Mesothelial cell of epicardium (in vitro differentiated cells): ENCODE data around the gene DNAJC16. TPM values are rescaled to one million over a fixed set of nuclear protein-coding genes. Genes with fewer than 3 reads are reported as not detected.

Experiments used
- DNase-seq, 2 experiments: peaks; one replicate each; pipeline ENCODE4 v3.0.0; 2021; ENCODE audit warnings: low spot score in 2 of 2; ENCODE audit not compliant: unreplicated experiment in 2 of 2
- H3K27ac Mint-ChIP-seq: 2 replicates; pipeline ENCODE4 v1.8.0; 2021; ENCODE audit warnings: mixed read lengths
- H3K27me3 Mint-ChIP-seq: 2 replicates; pipeline ENCODE4 v1.8.0; 2021; ENCODE audit warnings: low read depth, mixed read lengths
- H3K36me3 Mint-ChIP-seq: 2 replicates; pipeline ENCODE4 v1.8.0; 2021; ENCODE audit warnings: mixed read lengths
- H3K4me1 Mint-ChIP-seq: 2 replicates; pipeline ENCODE4 v1.8.0; 2021; ENCODE audit warnings: mixed read lengths
- H3K4me3 Mint-ChIP-seq: 2 replicates; pipeline ENCODE4 v1.8.0; 2021; ENCODE audit warnings: mild to moderate bottlenecking, moderate library complexity, mixed read lengths
- H3K9me3 Mint-ChIP-seq: 2 replicates; pipeline ENCODE4 v1.8.0; 2021; ENCODE audit warnings: mixed read lengths
- total RNA-seq: library from RNA; stranded (reverse); gene quantifications from 3 replicates; pipeline ENCODE4 v1.2.1, GENCODE V29; 2021
- TF ChIP-seq, protein P1 (sequence below): fragments of 200-600 bp; sonication (generic); IDR thresholded peaks from one replicate; pipeline ENCODE4 v1.5.0; 2021; ENCODE audit warnings: antibody characterized with exemption; ENCODE audit not compliant: unreplicated experiment

The DNAJC16 gene
- total RNA-seq, 1 donor from 2014 or later = 24.7 TPM

DNA sequence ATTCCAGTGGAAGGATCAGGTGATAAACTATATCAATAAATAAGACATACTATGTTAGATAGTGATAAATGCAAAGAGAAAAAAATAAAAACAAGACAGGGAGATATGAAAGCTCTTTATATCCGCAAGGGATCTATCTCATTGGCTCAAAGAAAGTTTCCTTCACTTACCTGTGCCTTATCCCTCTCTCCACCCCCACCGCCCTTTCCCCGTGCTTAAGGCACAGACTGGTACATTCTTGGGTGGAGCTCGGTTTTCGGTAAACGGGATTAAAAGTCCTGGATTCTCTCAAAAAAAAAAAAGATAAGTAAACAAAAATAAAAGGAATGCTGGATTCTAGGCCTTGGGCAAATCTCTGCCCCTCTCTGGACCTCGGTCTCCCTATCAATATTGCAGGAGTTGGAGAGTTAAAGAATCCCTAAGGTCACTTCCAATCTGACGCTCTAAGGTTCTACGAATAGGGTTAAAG, 593 bp upstream of the DNAJC16 start:
- Mint-ChIP-seq H3K27ac (peak overlapping the region; percentile 100), H3K27me3 (no peaks in the 10 kb centered on the region), H3K36me3 (peaks cover 8% of the 10 kb centered on the region), H3K4me3 (peak overlapping the region; percentile 90), H3K4me1 (peaks cover 36% of the 10 kb centered on the region), H3K9me3 (no peaks in the 10 kb centered on the region)
- TF ChIP-seq, protein P1, sequence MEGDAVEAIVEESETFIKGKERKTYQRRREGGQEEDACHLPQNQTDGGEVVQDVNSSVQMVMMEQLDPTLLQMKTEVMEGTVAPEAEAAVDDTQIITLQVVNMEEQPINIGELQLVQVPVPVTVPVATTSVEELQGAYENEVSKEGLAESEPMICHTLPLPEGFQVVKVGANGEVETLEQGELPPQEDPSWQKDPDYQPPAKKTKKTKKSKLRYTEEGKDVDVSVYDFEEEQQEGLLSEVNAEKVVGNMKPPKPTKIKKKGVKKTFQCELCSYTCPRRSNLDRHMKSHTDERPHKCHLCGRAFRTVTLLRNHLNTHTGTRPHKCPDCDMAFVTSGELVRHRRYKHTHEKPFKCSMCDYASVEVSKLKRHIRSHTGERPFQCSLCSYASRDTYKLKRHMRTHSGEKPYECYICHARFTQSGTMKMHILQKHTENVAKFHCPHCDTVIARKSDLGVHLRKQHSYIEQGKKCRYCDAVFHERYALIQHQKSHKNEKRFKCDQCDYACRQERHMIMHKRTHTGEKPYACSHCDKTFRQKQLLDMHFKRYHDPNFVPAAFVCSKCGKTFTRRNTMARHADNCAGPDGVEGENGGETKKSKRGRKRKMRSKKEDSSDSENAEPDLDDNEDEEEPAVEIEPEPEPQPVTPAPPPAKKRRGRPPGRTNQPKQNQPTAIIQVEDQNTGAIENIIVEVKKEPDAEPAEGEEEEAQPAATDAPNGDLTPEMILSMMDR = no peak
- peak in 1 of 2 experiments; percentile 43 for DNase-seq

DNA sequence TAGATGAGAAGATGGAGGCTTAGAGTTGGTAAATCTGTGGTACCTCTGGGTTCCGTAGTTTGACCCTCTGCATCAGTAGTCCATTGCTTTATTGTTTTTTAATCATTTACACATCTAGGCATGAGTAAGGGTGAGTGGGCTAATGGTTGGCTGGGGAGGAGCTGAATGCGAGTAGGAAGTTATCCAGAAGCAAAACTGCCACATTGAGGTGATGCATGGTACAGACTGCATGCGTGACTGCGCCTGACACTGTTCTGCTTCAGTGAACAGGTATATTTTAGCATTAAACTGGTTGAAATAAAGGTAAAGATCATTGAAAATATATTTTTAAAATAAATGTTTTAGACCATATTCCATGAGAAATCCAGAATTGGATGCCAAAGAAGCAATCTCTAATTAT, 4.4 kb downstream of the DNAJC16 start:
- Mint-ChIP-seq H3K4me3 (no peak overlapping the region), H3K9me3 (no peaks in the 10 kb centered on the region), H3K27ac (no peak overlapping the region), H3K36me3 (peaks cover 16% of the 10 kb centered on the region), H3K27me3 (no peaks in the 10 kb centered on the region), H3K4me1 (peaks cover 15% of the 10 kb centered on the region)
- TF ChIP-seq, protein P1 = no peak
- DNase-seq = no peak

DNA sequence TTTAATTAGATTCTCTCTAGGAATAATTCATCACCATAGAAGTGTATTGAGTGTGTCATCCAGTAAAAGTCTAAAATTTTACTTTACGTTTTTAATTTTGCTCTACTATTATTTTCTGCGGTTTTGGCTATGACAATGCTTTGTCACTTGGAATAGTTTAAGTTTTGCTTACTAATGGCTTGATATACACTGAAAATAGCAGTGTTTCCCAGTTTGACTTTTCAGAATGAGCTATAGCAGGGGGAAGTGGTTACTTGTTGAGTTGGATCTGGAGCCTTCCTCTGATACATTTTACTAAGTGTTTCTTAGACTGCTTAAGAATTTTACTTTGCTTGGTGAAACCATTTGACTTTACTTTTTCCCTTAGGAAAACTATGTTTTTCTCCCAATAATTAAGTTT, 5.0 kb downstream of the DNAJC16 start:
- TF ChIP-seq, protein P1 = no peak
- Mint-ChIP-seq H3K4me1 (peaks cover 11% of the 10 kb centered on the region), H3K9me3 (no peaks in the 10 kb centered on the region), H3K36me3 (peaks cover 21% of the 10 kb centered on the region), H3K4me3 (no peak overlapping the region), H3K27ac (no peak overlapping the region), H3K27me3 (no peaks in the 10 kb centered on the region)
- DNase-seq = no peak

DNA sequence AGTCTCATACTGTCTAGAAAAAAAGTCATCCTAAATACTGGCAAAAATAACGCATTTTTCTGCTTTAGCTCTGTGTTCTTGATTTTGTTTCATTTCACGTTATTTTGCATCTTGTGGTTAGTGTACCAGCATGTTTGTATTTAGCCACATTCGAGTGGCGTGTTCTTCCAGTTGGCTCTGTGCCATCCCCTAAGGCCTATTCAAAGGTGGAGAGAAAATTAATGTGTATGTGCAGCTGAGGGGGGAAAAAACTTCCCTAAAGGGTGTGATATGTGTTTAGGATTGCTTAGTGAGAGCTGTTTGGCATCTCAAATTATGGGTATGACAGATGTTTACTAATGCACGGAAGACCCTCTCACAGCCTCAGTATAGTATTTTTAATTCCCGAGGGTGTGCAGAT, 12.1 kb downstream of the DNAJC16 start:
- Mint-ChIP-seq H3K4me1 (peaks cover 6% of the 10 kb centered on the region), H3K4me3 (no peak overlapping the region), H3K27ac (peak overlapping the region; percentile 21), H3K27me3 (no peaks in the 10 kb centered on the region), H3K36me3 (peaks cover 27% of the 10 kb centered on the region), H3K9me3 (no peaks in the 10 kb centered on the region)
- TF ChIP-seq, protein P1 = no peak
- DNase-seq = no peak

DNA sequence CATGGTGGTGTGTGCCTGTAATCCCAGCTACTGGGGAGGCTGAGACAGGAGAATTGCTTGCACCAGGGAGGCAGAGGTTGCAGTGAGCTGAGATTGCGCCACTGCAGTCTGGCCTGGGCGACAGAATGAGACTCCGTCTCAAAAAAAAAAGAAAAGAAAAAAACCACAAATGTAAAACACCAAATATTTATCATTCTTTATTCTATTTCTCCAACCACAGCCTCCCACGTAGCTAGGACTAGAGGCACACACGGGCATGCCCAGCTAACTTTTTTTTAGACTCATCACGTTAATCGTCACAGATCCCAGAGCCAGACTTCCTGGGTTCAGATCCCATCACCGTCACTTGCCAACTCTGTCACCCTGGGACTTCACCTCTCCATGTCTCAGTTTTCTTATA, 13.5 kb downstream of the DNAJC16 start:
- H3K36me3 Mint-ChIP-seq = peaks cover 28% of the 10 kb centered on the region
- H3K4me1 Mint-ChIP-seq = peaks cover 6% of the 10 kb centered on the region
- no peak overlapping the region for H3K27ac Mint-ChIP-seq
- H3K9me3 Mint-ChIP-seq = no peaks in the 10 kb centered on the region
- H3K27me3 Mint-ChIP-seq = no peaks in the 10 kb centered on the region
- DNase-seq = no peak
- TF ChIP-seq, protein P1 = no peak
- no peak overlapping the region for H3K4me3 Mint-ChIP-seq

DNA sequence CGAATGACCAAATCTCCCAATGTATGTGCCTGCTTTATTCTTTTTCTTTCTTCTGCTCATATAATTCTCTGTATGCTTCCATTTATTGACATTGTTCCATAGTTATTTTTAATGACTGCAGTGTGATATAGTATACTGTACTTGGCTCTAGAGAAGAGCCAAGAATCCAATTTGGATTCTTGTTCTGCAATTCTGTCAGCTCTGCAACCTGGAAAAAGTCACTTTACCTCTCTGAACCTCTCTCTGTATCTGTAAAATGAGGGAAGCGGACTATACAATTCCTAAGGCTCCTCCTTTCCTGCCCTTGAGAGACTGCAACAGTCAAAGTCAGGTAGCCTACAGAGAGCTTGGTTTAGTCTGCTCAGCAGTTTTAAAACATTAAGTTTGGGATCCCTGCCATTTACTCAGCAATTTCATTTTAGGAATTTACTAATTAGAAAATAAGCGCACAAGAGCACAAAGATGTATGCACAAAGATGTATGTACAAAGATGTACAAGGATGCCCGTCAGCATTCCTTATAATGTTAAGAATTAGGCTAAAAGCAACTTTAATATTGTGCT, 14.7 kb downstream of the DNAJC16 start:
- H3K27ac Mint-ChIP-seq = no peak overlapping the region
- H3K4me3 Mint-ChIP-seq = no peak overlapping the region
- peaks cover 26% of the 10 kb centered on the region for H3K36me3 Mint-ChIP-seq
- TF ChIP-seq, protein P1 = no peak
- peaks cover 6% of the 10 kb centered on the region for H3K4me1 Mint-ChIP-seq
- DNase-seq = no peak
- no peaks in the 10 kb centered on the region for H3K27me3 Mint-ChIP-seq
- H3K9me3 Mint-ChIP-seq = no peaks in the 10 kb centered on the region
